Stimulated activated naive B cell treated with anti-CD40 and anti-IgM and Interleukin-4, amounts not matched to agents 10 μg/mL and 1 μg/mL and 100 μg/mL, for 72 hours (primary cell): Measurements from ENCODE around the gene GPC1.

Experiments
- ATAC-seq, 2 donors: fragments of 150-1000 bp; cut with Tn5 transposase; replicated peaks; 2 replicates each; pipeline ENCODE4 v1.10.0; 2021; ENCODE audit warnings: moderate library complexity in 1 of 2
- DNase-seq: peaks from one replicate; pipeline ENCODE4 v3.0.0; 2021
- H3K27ac Mint-ChIP-seq: one replicate; pipeline ENCODE4 v1.8.0; 2022; ENCODE audit warnings: mild to moderate bottlenecking, mixed read lengths
- H3K27me3 Mint-ChIP-seq, 2 donors: one replicate each; pipeline ENCODE4 v1.8.0; 2022; ENCODE audit warnings: mixed read lengths in 2 of 2
- H3K36me3 Mint-ChIP-seq, 2 donors: one replicate each; pipeline ENCODE4 v1.8.0; 2022; ENCODE audit warnings: mixed read lengths in 2 of 2, mild to moderate bottlenecking in 1 of 2
- H3K4me1 Mint-ChIP-seq, 2 donors: one replicate each; pipeline ENCODE4 v1.8.0; 2022; ENCODE audit warnings: mixed read lengths in 2 of 2, mild to moderate bottlenecking in 1 of 2
- H3K4me3 Mint-ChIP-seq, 2 donors: one replicate each; pipeline ENCODE4 v1.8.0; 2022; ENCODE audit warnings: mild to moderate bottlenecking in 2 of 2, mixed read lengths in 2 of 2, moderate library complexity in 1 of 2
- H3K9me3 Mint-ChIP-seq, 2 donors: one replicate each; pipeline ENCODE4 v1.8.0; 2022; ENCODE audit warnings: mixed read lengths in 2 of 2, mild to moderate bottlenecking in 1 of 2

The GPC1 gene

GRCh38 chr2:240462073-240462706 is 26.7 kb downstream of the GPC1 start:
- Mint-ChIP-seq H3K9me3 (no peaks in the 10 kb centered on the region), H3K27me3 (peaks cover 3 to 6% of the 10 kb centered on the region in 2 donors), H3K27ac (no peak overlapping the region), H3K4me1 (no peaks in the 10 kb centered on the region), H3K36me3 (peaks cover 3 to 8% of the 10 kb centered on the region in 2 donors), H3K4me3 (no peak overlapping the region)
- DNase-seq = no peak
- ATAC-seq = no peak

- Mint-ChIP-seq H3K27ac (no peak overlapping the region), H3K27me3 (peaks cover 0 to 2% of the 10 kb centered on the region in 2 donors), H3K4me3 (no peak overlapping the region), H3K4me1 (no peaks in the 10 kb centered on the region), H3K9me3 (no peaks in the 10 kb centered on the region), H3K36me3 (peaks cover 3 to 8% of the 10 kb centered on the region in 2 donors)
- DNase-seq (no peak), ATAC-seq (no peak)
Measured at GRCh38 chr2:240462707-240463273, 27.3 kb downstream of the GPC1 start.

GRCh38 chr2:240463274-240463865 is 27.9 kb downstream of the GPC1 start:
- Mint-ChIP-seq H3K36me3 (peaks cover 6 to 11% of the 10 kb centered on the region in 2 donors), H3K4me1 (no peaks in the 10 kb centered on the region), H3K27me3 (no peaks in the 10 kb centered on the region), H3K9me3 (no peaks in the 10 kb centered on the region), H3K4me3 (no peak overlapping the region), H3K27ac (no peak overlapping the region)
- ATAC-seq = no peak
- DNase-seq = no peak

- no peak for ATAC-seq
- H3K4me1 Mint-ChIP-seq = no peaks in the 10 kb centered on the region
- peaks cover 6 to 11% of the 10 kb centered on the region in 2 donors for H3K36me3 Mint-ChIP-seq
- H3K27ac Mint-ChIP-seq = no peak overlapping the region
- H3K27me3 Mint-ChIP-seq = no peaks in the 10 kb centered on the region
- H3K9me3 Mint-ChIP-seq = no peaks in the 10 kb centered on the region
- DNase-seq = no peak
- no peak overlapping the region for H3K4me3 Mint-ChIP-seq
Measured at GRCh38 chr2:240463866-240464481, 28.5 kb downstream of the GPC1 start.

GRCh38 chr2:240464514-240465241 is 29.2 kb downstream of the GPC1 start:
- Mint-ChIP-seq H3K27ac (no peak overlapping the region), H3K36me3 (peaks cover 6 to 15% of the 10 kb centered on the region in 2 donors), H3K4me3 (no peak overlapping the region), H3K27me3 (no peaks in the 10 kb centered on the region), H3K4me1 (peaks cover 0 to 3% of the 10 kb centered on the region in 2 donors), H3K9me3 (no peaks in the 10 kb centered on the region)
- DNase-seq (no peak), ATAC-seq (no peak)

- Mint-ChIP-seq H3K4me3 (no peak overlapping the region), H3K9me3 (no peaks in the 10 kb centered on the region), H3K27me3 (no peaks in the 10 kb centered on the region), H3K27ac (no peak overlapping the region), H3K36me3 (peaks cover 6 to 19% of the 10 kb centered on the region in 2 donors), H3K4me1 (peaks cover 4 to 6% of the 10 kb centered on the region in 2 donors)
- peak; percentile 0 for DNase-seq
- ATAC-seq = no peak
Measured at GRCh38 chr2:240465268-240465764, 29.9 kb downstream of the GPC1 start.

GRCh38 chr2:240465765-240466578 is 30.5 kb downstream of the GPC1 start:
- no peak for ATAC-seq
- H3K36me3 Mint-ChIP-seq = peaks cover 6 to 26% of the 10 kb centered on the region in 2 donors
- no peaks in the 10 kb centered on the region for H3K27me3 Mint-ChIP-seq
- no peak overlapping the region for H3K27ac Mint-ChIP-seq
- H3K9me3 Mint-ChIP-seq = no peaks in the 10 kb centered on the region
- H3K4me3 Mint-ChIP-seq = no peak overlapping the region
- peaks cover 10 to 13% of the 10 kb centered on the region in 2 donors for H3K4me1 Mint-ChIP-seq
- peak; percentile 3 for DNase-seq

GRCh38 chr2:240466579-240467148 is 31.2 kb downstream of the GPC1 start:
- H3K27me3 Mint-ChIP-seq = no peaks in the 10 kb centered on the region
- ATAC-seq = no peak
- H3K36me3 Mint-ChIP-seq = peaks cover 6 to 30% of the 10 kb centered on the region in 2 donors
- H3K9me3 Mint-ChIP-seq = no peaks in the 10 kb centered on the region
- no peak overlapping the region for H3K27ac Mint-ChIP-seq
- DNase-seq = no peak
- H3K4me3 Mint-ChIP-seq = no peak overlapping the region
- H3K4me1 Mint-ChIP-seq = peaks cover 13 to 15% of the 10 kb centered on the region in 2 donors

- Mint-ChIP-seq H3K27me3 (no peaks in the 10 kb centered on the region), H3K36me3 (peaks cover 11 to 35% of the 10 kb centered on the region in 2 donors), H3K4me1 (peaks cover 13 to 15% of the 10 kb centered on the region in 2 donors), H3K27ac (no peak overlapping the region), H3K4me3 (no peak overlapping the region), H3K9me3 (no peaks in the 10 kb centered on the region)
- DNase-seq (no peak), ATAC-seq (no peak)
Measured at GRCh38 chr2:240467149-240467642, 31.7 kb downstream of the GPC1 start.

GRCh38 chr2:240467659-240468302 is 32.3 kb downstream of the GPC1 start:
- H3K27ac Mint-ChIP-seq = no peak overlapping the region
- H3K27me3 Mint-ChIP-seq = no peaks in the 10 kb centered on the region
- ATAC-seq (no peak), DNase-seq (no peak)
- H3K36me3 Mint-ChIP-seq = peaks cover 13 to 39% of the 10 kb centered on the region in 2 donors
- no peaks in the 10 kb centered on the region for H3K9me3 Mint-ChIP-seq
- H3K4me1 Mint-ChIP-seq = peaks cover 13 to 15% of the 10 kb centered on the region in 2 donors
- H3K4me3 Mint-ChIP-seq = no peak overlapping the region

GRCh38 chr2:240468303-240469238 is 33.1 kb downstream of the GPC1 start:
- no peaks in the 10 kb centered on the region for H3K27me3 Mint-ChIP-seq
- H3K9me3 Mint-ChIP-seq = peaks cover 3 to 4% of the 10 kb centered on the region in 2 donors
- ATAC-seq (no peak), DNase-seq (peak; percentile 0)
- no peak overlapping the region for H3K27ac Mint-ChIP-seq
- peaks cover 13 to 15% of the 10 kb centered on the region in 2 donors for H3K4me1 Mint-ChIP-seq
- peaks cover 15 to 45% of the 10 kb centered on the region in 2 donors for H3K36me3 Mint-ChIP-seq
- H3K4me3 Mint-ChIP-seq = no peak overlapping the region

GRCh38 chr2:240469239-240469636 is 33.8 kb downstream of the GPC1 start:
- ATAC-seq (no peak), DNase-seq (no peak)
- Mint-ChIP-seq H3K27me3 (no peaks in the 10 kb centered on the region), H3K4me3 (no peak overlapping the region), H3K4me1 (peaks cover 13 to 15% of the 10 kb centered on the region in 2 donors), H3K36me3 (peaks cover 18 to 48% of the 10 kb centered on the region in 2 donors), H3K27ac (no peak overlapping the region), H3K9me3 (peaks cover 6 to 7% of the 10 kb centered on the region in 2 donors)
